H7 (cell line): ENCODE measurements around the gene SLC25A11. TPM values are rescaled to one million over a fixed set of nuclear protein-coding genes. Genes with fewer than 3 reads are reported as not detected.
A peak's percentile ranks its signal among the peaks of the same experiment; 100 is the strongest.

ENCODE experiments used
- DNase-seq: peaks from one replicate; pipeline ENCODE4 v3.0.0; 2012
- H3K27me3 ChIP-seq: 2 replicates; pipeline ENCODE4 v1.6.0; 2011; ENCODE audit warnings: mild to moderate bottlenecking, low read length; ENCODE audit not compliant: control insufficient read depth, insufficient read depth
- H3K36me3 ChIP-seq: replicated peaks from 2 replicates; pipeline ENCODE4 v1.5.1; 2011; ENCODE audit warnings: low read length; ENCODE audit not compliant: control insufficient read depth, insufficient read depth
- H3K4me3 ChIP-seq: 2 replicates; pipeline ENCODE4 v1.5.1; 2011; ENCODE audit warnings: low read depth, mild to moderate bottlenecking, control low read depth, low read length, moderate library complexity; ENCODE audit not compliant: insufficient read depth
- total RNA-seq: library from RNA; depleted of rRNA; stranded (reverse); fragments of >200 nt; shearing (Covaris generic); gene quantifications from 2 replicates; pipeline ENCODE4 v1.2.3, GENCODE V29; 2014

SLC25A11 gene
- total RNA-seq, 1 experiment from 2014 or later: 169 TPM

GRCh38 chr17:4970273-4970672 lies 30.4 kb upstream of the SLC25A11 start:
- no peak overlapping the region for H3K4me3 ChIP-seq
- no peak for DNase-seq
- H3K27me3 ChIP-seq: peaks cover 22% of the 10 kb centered on the region; the same call in 1 of the 2 replicates
- H3K36me3 ChIP-seq: peaks cover 4% of the 10 kb centered on the region

DNA sequence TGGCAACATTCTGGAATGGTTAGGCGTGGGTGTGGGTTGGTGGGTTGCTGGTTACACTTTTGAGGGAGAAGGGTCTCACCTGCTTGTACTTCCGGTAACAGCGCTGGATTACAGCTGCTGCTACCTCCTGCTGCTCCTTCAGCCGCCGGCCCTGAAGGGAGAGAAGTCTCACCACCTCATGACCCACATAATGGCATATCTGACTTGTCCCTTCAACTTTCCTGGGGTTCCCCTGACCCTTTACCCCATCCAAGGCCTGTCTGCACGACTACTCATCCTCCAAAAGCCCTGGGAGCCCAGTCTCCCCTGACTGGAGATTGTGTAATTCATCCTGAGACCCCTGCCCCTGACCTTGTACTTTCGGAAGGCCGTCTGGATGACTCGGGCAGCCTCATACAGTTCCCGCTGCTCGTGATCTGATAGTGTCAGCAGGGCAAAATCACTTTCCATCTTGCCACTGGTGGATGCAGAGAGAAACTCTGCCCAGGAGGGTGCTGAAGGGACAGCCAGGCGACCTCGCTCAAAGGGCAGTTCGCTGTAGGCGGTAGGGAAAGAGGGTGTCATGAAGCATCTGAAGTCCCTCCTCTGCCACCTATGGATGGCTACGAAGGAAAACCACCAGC lies 29.8 kb upstream of the SLC25A11 start:
- H3K36me3 ChIP-seq: peaks cover 4% of the 10 kb centered on the region
- peak overlapping the region; percentile 87; the same call in 1 of the 2 replicates for H3K4me3 ChIP-seq
- no peak for DNase-seq

GRCh38 chr17:4969047-4969550 lies 29.3 kb upstream of the SLC25A11 start:
- peak; percentile 66 for DNase-seq
- H3K27me3 ChIP-seq: peaks cover 14% of the 10 kb centered on the region; the same call in 1 of the 2 replicates
- H3K4me3 ChIP-seq: peak overlapping the region; percentile 87
- peaks cover 4% of the 10 kb centered on the region for H3K36me3 ChIP-seq

More for the DNA sequence above, 29.8 kb upstream of the SLC25A11 start:
- H3K27me3 ChIP-seq: peaks cover 19% of the 10 kb centered on the region; the same call in 1 of the 2 replicates

DNA sequence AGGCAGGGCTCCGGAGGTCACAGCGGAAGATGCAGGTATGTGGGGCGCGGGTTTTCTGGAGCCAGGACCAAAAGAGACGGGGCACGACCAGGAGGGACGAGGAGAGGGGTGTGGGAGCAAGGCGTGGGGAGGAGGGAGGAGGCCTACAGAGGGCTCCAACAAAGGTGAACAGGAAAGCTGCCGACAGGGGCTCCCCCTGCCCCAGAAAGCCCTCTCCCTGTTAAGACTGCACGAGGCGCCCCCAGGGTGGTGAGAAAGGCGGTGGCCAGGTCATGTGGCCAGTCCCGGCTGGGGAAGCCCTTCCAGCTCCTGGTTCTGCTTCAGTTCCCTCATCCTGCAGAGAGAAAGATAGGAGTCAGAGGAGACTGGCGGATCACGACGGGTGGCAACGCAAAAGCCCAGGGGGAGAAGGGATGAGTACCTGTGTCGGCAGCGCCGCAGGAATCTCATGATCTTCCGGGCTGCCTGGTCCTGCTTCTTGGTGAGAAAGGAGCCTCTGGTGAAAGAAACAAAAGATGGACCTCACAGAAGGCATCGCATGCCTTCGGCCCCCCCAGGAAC lies 28.7 kb upstream of the SLC25A11 start:
- Histone ChIP-seq H3K27me3 (peaks cover 10% of the 10 kb centered on the region; the same call in 1 of the 2 replicates), H3K4me3 (peak overlapping the region; percentile 87), H3K36me3 (peaks cover 4% of the 10 kb centered on the region)
- DNase-seq: peak; percentile 78

- Histone ChIP-seq H3K27me3 (peaks cover 4% of the 10 kb centered on the region; the same call in 1 of the 2 replicates), H3K4me3 (peak within 1 kb of the TSS; percentile 87), H3K36me3 (peaks cover 4% of the 10 kb centered on the region)
- peak; percentile 98 for DNase-seq
Observed at GRCh38 chr17:4967539-4968485, 28.0 kb upstream of the SLC25A11 start, which contains the start of gene SPAG7. Gene SPAG7, minus strand, starts transcription at chr17:4967817. Its CDS starts 13 bp downstream, at chr17:4967804.

GRCh38 chr17:4966844-4967538 lies 27.1 kb upstream of the SLC25A11 start:
- Histone ChIP-seq H3K27me3 (no peaks in the 10 kb centered on the region), H3K4me3 (peak overlapping the region; percentile 87), H3K36me3 (peaks cover 4% of the 10 kb centered on the region)
- peak; percentile 98 for DNase-seq

DNA sequence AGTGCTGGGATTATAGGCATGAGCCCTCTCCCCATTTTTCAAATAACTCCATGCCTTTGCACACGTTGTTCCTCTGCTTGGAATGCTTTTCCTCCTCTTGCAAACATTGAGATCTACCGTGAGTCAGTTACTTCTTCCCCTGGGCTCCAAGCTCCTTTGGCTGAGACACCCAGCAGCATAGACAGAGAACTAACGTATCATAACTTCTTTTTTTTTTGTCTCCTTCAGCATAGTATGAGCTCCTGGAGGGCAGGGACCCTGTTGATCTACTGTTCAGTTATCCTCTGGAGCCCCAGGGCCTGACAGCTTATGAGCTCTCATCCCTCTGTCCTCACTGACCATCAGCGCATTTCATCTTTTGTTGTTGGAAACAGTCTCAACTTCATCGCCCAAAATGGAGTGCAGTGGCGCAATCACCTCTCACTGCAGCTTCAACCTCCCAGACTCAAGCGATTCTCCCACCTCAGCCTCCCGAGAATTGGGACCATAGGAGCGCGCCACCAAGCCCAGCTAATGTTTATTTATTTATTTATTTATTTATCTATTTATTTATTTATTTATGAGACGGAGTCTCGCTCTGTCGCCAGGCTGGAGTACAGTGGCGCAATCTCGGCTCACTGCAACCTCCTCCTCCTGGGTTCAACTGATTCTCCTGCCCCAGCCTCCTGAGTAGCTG lies 25.6 kb upstream of the SLC25A11 start:
- no peaks in the 10 kb centered on the region; the same call in 1 of the 2 replicates for H3K36me3 ChIP-seq
- H3K4me3 ChIP-seq: no peak overlapping the region
- no peak for DNase-seq
- H3K27me3 ChIP-seq: no peaks in the 10 kb centered on the region

- peak; percentile 60 for DNase-seq
- H3K36me3 ChIP-seq: peaks cover 2% of the 10 kb centered on the region; the same call in 1 of the 2 replicates
- no peaks in the 10 kb centered on the region for H3K27me3 ChIP-seq
- H3K4me3 ChIP-seq: no peak overlapping the region
Observed at GRCh38 chr17:4960279-4960922, 20.6 kb upstream of the SLC25A11 start.

- H3K4me3 ChIP-seq: no peak overlapping the region
- no peak for DNase-seq
- H3K36me3 ChIP-seq: peaks cover 2% of the 10 kb centered on the region; the same call in 1 of the 2 replicates
- H3K27me3 ChIP-seq: no peaks in the 10 kb centered on the region
Observed at GRCh38 chr17:4959261-4959965, 19.6 kb upstream of the SLC25A11 start.

- no peak overlapping the region for H3K4me3 ChIP-seq
- H3K27me3 ChIP-seq: no peaks in the 10 kb centered on the region
- DNase-seq: no peak
- H3K36me3 ChIP-seq: peaks cover 2% of the 10 kb centered on the region; the same call in 1 of the 2 replicates
Observed at GRCh38 chr17:4958102-4958501, 18.3 kb upstream of the SLC25A11 start.

DNA sequence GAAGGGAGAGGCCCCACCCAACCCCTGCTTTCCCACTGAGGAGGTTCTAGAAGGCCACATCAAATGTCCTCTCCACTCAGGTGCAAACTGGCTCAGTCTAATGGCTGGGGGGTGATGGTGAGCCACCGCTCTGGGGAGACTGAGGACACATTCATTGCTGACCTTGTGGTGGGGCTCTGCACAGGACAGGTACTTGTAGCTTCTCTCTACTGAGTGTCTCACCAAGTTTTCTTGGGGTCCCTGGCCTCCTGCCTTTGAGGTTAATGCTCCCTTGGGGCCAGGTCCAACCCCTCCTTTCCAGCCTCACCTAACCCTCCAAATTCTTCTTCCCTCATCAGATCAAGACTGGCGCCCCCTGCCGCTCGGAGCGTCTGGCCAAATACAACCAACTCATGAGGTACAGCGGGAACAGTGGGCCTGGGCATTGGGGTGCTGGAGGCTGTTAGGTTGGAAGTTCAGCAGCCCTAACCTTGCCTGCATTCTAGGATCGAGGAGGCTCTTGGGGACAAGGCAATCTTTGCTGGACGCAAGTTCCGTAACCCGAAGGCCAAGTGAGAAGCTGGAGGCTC lies 16.7 kb upstream of the SLC25A11 start:
- H3K27me3 ChIP-seq: no peaks in the 10 kb centered on the region
- H3K4me3 ChIP-seq: no peak overlapping the region
- DNase-seq: peak; percentile 77
- H3K36me3 ChIP-seq: peaks cover 2% of the 10 kb centered on the region; the same call in 1 of the 2 replicates

DNA sequence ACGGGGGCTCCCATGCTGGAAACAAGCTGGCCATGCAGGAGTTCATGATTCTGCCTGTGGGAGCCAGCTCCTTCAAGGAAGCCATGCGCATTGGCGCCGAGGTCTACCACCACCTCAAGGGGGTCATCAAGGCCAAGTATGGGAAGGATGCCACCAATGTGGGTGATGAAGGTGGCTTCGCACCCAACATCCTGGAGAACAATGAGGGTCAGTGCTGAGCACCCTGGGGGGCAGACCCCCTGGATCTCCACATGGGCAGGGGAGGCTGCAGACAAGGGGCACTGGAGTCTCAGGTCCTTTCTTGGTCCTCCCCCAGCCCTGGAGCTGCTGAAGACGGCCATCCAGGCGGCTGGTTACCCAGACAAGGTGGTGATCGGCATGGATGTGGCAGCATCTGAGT lies 15.2 kb upstream of the SLC25A11 start:
- DNase-seq: no peak
- Histone ChIP-seq H3K27me3 (no peaks in the 10 kb centered on the region), H3K36me3 (peaks cover 2% of the 10 kb centered on the region; the same call in 1 of the 2 replicates), H3K4me3 (no peak overlapping the region)
